HL-60 (cell line): ENCODE results near the gene TBATA.
A peak's percentile ranks its signal among the peaks of the same experiment; 100 is the strongest.

Experiments
- DNase-seq, 2 experiments: peaks; one replicate each; pipeline ENCODE4 v3.0.0-alpha.2; 2010 to 2020; ENCODE audit warnings: low read depth in 1 of 2, low spot score in 1 of 2
- H3K27ac ChIP-seq: fragments of 250-450 bp; sonication (Bioruptor Pico); replicated peaks from 2 replicates; pipeline ENCODE4 v1.5.1; 2020; ENCODE audit warnings: mild to moderate bottlenecking, moderate library complexity
- H3K27me3 ChIP-seq: fragments of 250-450 bp; sonication (Bioruptor Pico); 2 replicates; pipeline ENCODE4 v1.5.1; 2021; ENCODE audit warnings: mild to moderate bottlenecking, moderate library complexity; ENCODE audit not compliant: insufficient read depth, poor library complexity, severe bottlenecking
- H3K4me3 ChIP-seq: replicated peaks from 2 replicates; pipeline ENCODE4 v1.5.1; 2011; ENCODE audit warnings: mild to moderate bottlenecking, control low read depth, low read length; ENCODE audit not compliant: insufficient read depth
- CTCF ChIP-seq: IDR thresholded peaks from one replicate; pipeline ENCODE4 v1.5.1; 2011; ENCODE audit warnings: low read length, control low read depth, inconsistent platforms; ENCODE audit not compliant: insufficient read depth
- GABPA ChIP-seq: IDR thresholded peaks from 2 replicates; pipeline ENCODE4 v1.6.1; 2012; ENCODE audit warnings: low read depth
- POLR2AphosphoS5 ChIP-seq: IDR thresholded peaks from 2 replicates; pipeline ENCODE4 v1.6.1; 2012; ENCODE audit warnings: low read depth
- SPI1 ChIP-seq: IDR thresholded peaks from 2 replicates; pipeline ENCODE4 v1.6.1; 2012; ENCODE audit warnings: low read depth, mild to moderate bottlenecking, borderline replicate concordance
- TF ChIP-seq, protein P1 (sequence below): IDR thresholded peaks from 2 replicates; pipeline ENCODE4 v1.6.1; 2012; ENCODE audit warnings: low read depth; ENCODE audit not compliant: insufficient replicate concordance

The TBATA gene

GRCh38 chr10:70815504-70816219 is 30.5 kb upstream of the TBATA start, which contains the start of gene SGPL1:
SGPL1 (plus strand) TSS chr10:70815948; CDS start chr10:70816854, 906 bp downstream.
- peak within 1 kb of the TSS; percentile 89 for H3K4me3 ChIP-seq
- no peaks in the 10 kb centered on the region for H3K27me3 ChIP-seq
- TF ChIP-seq SPI1, result no peak
- no peak for TF ChIP-seq POLR2AphosphoS5
- no peak for TF ChIP-seq GABPA
- peak; percentile 78 for TF ChIP-seq CTCF
- TF ChIP-seq, protein P1, sequence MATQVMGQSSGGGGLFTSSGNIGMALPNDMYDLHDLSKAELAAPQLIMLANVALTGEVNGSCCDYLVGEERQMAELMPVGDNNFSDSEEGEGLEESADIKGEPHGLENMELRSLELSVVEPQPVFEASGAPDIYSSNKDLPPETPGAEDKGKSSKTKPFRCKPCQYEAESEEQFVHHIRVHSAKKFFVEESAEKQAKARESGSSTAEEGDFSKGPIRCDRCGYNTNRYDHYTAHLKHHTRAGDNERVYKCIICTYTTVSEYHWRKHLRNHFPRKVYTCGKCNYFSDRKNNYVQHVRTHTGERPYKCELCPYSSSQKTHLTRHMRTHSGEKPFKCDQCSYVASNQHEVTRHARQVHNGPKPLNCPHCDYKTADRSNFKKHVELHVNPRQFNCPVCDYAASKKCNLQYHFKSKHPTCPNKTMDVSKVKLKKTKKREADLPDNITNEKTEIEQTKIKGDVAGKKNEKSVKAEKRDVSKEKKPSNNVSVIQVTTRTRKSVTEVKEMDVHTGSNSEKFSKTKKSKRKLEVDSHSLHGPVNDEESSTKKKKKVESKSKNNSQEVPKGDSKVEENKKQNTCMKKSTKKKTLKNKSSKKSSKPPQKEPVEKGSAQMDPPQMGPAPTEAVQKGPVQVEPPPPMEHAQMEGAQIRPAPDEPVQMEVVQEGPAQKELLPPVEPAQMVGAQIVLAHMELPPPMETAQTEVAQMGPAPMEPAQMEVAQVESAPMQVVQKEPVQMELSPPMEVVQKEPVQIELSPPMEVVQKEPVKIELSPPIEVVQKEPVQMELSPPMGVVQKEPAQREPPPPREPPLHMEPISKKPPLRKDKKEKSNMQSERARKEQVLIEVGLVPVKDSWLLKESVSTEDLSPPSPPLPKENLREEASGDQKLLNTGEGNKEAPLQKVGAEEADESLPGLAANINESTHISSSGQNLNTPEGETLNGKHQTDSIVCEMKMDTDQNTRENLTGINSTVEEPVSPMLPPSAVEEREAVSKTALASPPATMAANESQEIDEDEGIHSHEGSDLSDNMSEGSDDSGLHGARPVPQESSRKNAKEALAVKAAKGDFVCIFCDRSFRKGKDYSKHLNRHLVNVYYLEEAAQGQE, result no peak
- H3K27ac ChIP-seq, result peak within 1 kb of the TSS; percentile 23
- DNase-seq, result peak; percentile 41 to 70

- no peaks in the 10 kb centered on the region for H3K27me3 ChIP-seq
- no peak for DNase-seq
- TF ChIP-seq, protein P1, result no peak
- TF ChIP-seq CTCF (no peak), SPI1 (no peak), GABPA (no peak), POLR2AphosphoS5 (no peak)
Observed at GRCh38 chr10:70814126-70814525, 28.9 kb upstream of the TBATA start.

GRCh38 chr10:70812814-70813213 is 27.6 kb upstream of the TBATA start:
- DNase-seq, result no peak
- H3K4me3 ChIP-seq, result no peak overlapping the region
- H3K27me3 ChIP-seq, result no peaks in the 10 kb centered on the region
- no peak overlapping the region for H3K27ac ChIP-seq
- TF ChIP-seq GABPA (no peak), SPI1 (no peak)

More at GRCh38 chr10:70814126-70814525, 28.9 kb upstream of the TBATA start:
- H3K27ac ChIP-seq, result no peak overlapping the region
- no peak overlapping the region for H3K4me3 ChIP-seq

- no peaks in the 10 kb centered on the region for H3K27me3 ChIP-seq
- no peak overlapping the region for H3K4me3 ChIP-seq
- no peak for DNase-seq
- TF ChIP-seq GABPA (no peak), CTCF (no peak), SPI1 (no peak), POLR2AphosphoS5 (no peak)
- TF ChIP-seq, protein P1, result no peak
- H3K27ac ChIP-seq, result no peak overlapping the region
Observed at GRCh38 chr10:70811881-70812280, 26.7 kb upstream of the TBATA start.
